Tibial nerve (tissue), 4 donors: Measurements from ENCODE around the gene SNRK. TPM values are rescaled to one million over a fixed set of nuclear protein-coding genes. Genes with fewer than 3 reads are reported as not detected.

Source experiments
- DNase-seq, 2 donors: peaks; one replicate each; pipeline ENCODE4 v3.0.0-alpha.2; 2019; ENCODE audit warnings: low spot score in 2 of 2
- H3K27ac ChIP-seq, 4 donors: fragments of 200-600 bp; sonication (generic) in 3 of 4; one replicate each; pipeline ENCODE4 v1.5.1; 2017 to 2019; ENCODE audit warnings: mild to moderate bottlenecking in 1 of 4
- H3K27me3 ChIP-seq, 2 donors: fragments of 200-600 bp; sonication (generic) in 1 of 2; one replicate each; pipeline versions ENCODE4 v1.5.1 to v1.6.0; 2017 to 2019
- H3K36me3 ChIP-seq, 3 donors: fragments of 200-600 bp; sonication (generic); one replicate each; pipeline ENCODE4 v1.5.1; 2018 to 2019
- H3K4me1 ChIP-seq, 4 donors: fragments of 200-600 bp; sonication (generic) in 3 of 4; one replicate each; pipeline ENCODE4 v1.5.1; 2017 to 2019
- H3K4me3 ChIP-seq, 4 donors: fragments of 200-600 bp; sonication (generic) in 3 of 4; one replicate each; pipeline ENCODE4 v1.5.1; 2017 to 2019; ENCODE audit warnings: mild to moderate bottlenecking in 1 of 4, moderate library complexity in 1 of 4
- H3K9me3 ChIP-seq, 4 donors: fragments of 200-600 bp; sonication (generic) in 3 of 4; one replicate each; pipeline ENCODE4 v1.5.1; 2017 to 2019
- CTCF ChIP-seq, 5 experiments: fragments of 200-600 bp in 3 of 5; fragments of 450-650 bp in 2 of 5; sonication (generic) in 3 of 5; IDR thresholded peaks; one replicate each; pipeline ENCODE4 v1.5.1; 2016 to 2019; ENCODE audit warnings: antibody characterized with exemption in 5 of 5, mild to moderate bottlenecking in 3 of 5, moderate library complexity in 2 of 5
- EP300 ChIP-seq, 2 donors: sonication (generic); formaldehyde crosslinking; IDR thresholded peaks; one replicate each; pipeline ENCODE4 v1.6.1; 2017; ENCODE audit warnings: antibody characterized with exemption in 2 of 2, mild to moderate bottlenecking in 1 of 2
- POLR2A ChIP-seq, 2 donors: fragments of 450-650 bp; IDR thresholded peaks; one replicate each; pipeline ENCODE4 v1.6.1; 2017; ENCODE audit warnings: antibody characterized with exemption in 2 of 2, mild to moderate bottlenecking in 2 of 2, moderate library complexity in 2 of 2
- WGBS, 2 donors: methylation state at CpG; one replicate each; pipeline ENCODE4 v1.1.5; 2018; 5-methylcytosine and 5-hydroxymethylcytosine counted together
- total RNA-seq, 4 donors: library from RNA; depleted of rRNA; stranded (reverse); fragments of >200 nt; gene quantifications; one replicate each; pipeline ENCODE4 v1.1.0, GENCODE V29; 2016

SNRK gene
- total RNA-seq, 4 donors from 2014 or later = 59.6 to 83.1 (median 73.7) TPM

GRCh38 chr3:43290956-43291355, 4.6 kb downstream of the SNRK start:
- 54% methylated on average over 4 of the region's 4 CpGs for WGBS, 2 donors
- Histone ChIP-seq H3K27ac (peak overlapping the region in 2 of 4 donors; percentile 94), H3K4me3 (no peak overlapping the region), H3K36me3 (no peaks in the 10 kb centered on the region), H3K9me3 (no peaks in the 10 kb centered on the region), H3K4me1 (peaks cover 0 to 86% (median 50%) of the 10 kb centered on the region in 4 donors), H3K27me3 (no peaks in the 10 kb centered on the region)
- no peak for DNase-seq
- TF ChIP-seq POLR2A (IDR thresholded peaks at IDR 0.05) (no peak), CTCF (IDR thresholded peaks at IDR 0.05) (no peak), EP300 (IDR thresholded peaks at IDR 0.05) (no peak)

GRCh38 chr3:43291546-43291945, 5.2 kb downstream of the SNRK start:
- no peaks in the 10 kb centered on the region for H3K9me3 ChIP-seq
- no peak for DNase-seq
- WGBS, 2 donors = 85 to 100% methylated on average over 1 of the region's 1 CpG
- no peaks in the 10 kb centered on the region for H3K27me3 ChIP-seq
- H3K4me1 ChIP-seq = peaks cover 0 to 91% (median 55%) of the 10 kb centered on the region in 4 donors
- H3K4me3 ChIP-seq = no peak overlapping the region
- H3K27ac ChIP-seq = peak overlapping the region in 1 of 4 donors; percentile 94
- no peaks in the 10 kb centered on the region for H3K36me3 ChIP-seq
- TF ChIP-seq POLR2A (IDR thresholded peaks at IDR 0.05) = no peak
- no peak for TF ChIP-seq EP300 (IDR thresholded peaks at IDR 0.05)
- no peak for TF ChIP-seq CTCF (IDR thresholded peaks at IDR 0.05)

- Histone ChIP-seq H3K9me3 (no peaks in the 10 kb centered on the region), H3K4me3 (no peak overlapping the region), H3K27ac (no peak overlapping the region), H3K4me1 (peaks cover 0 to 97% (median 45%) of the 10 kb centered on the region in 4 donors), H3K27me3 (no peaks in the 10 kb centered on the region), H3K36me3 (no peaks in the 10 kb centered on the region)
- no peak for DNase-seq
- WGBS, 2 donors = 53 to 68% methylated on average over 1 of the region's 1 CpG
- TF ChIP-seq EP300 (IDR thresholded peaks at IDR 0.05) (no peak), POLR2A (IDR thresholded peaks at IDR 0.05) (no peak), CTCF (IDR thresholded peaks at IDR 0.05) (no peak)
These were observed 8.6 kb downstream of the SNRK start for GRCh38 chr3:43294975-43295374.

GRCh38 chr3:43296565-43296964, 10.2 kb downstream of the SNRK start:
- 6 to 9% methylated on average over 1 of the region's 1 CpG for WGBS, 2 donors
- no peak for DNase-seq
- no peaks in the 10 kb centered on the region for H3K36me3 ChIP-seq
- H3K27ac ChIP-seq = no peak overlapping the region
- H3K4me1 ChIP-seq = peaks cover 0 to 94% (median 37%) of the 10 kb centered on the region in 4 donors
- H3K4me3 ChIP-seq = no peak overlapping the region
- H3K27me3 ChIP-seq = no peaks in the 10 kb centered on the region
- H3K9me3 ChIP-seq = no peaks in the 10 kb centered on the region
- TF ChIP-seq EP300 (IDR thresholded peaks at IDR 0.05) = peak in 1 of 2 donors; percentile 41
- no peak for TF ChIP-seq CTCF (IDR thresholded peaks at IDR 0.05)

- H3K4me3 ChIP-seq = no peak overlapping the region
- TF ChIP-seq POLR2A (IDR thresholded peaks at IDR 0.05) = no peak
- no peak for TF ChIP-seq EP300 (IDR thresholded peaks at IDR 0.05)
- no peak for TF ChIP-seq CTCF (IDR thresholded peaks at IDR 0.05)
- H3K9me3 ChIP-seq = no peaks in the 10 kb centered on the region
- 86 to 92% methylated on average over 2 of the region's 2 CpGs for WGBS, 2 donors
- no peaks in the 10 kb centered on the region for H3K27me3 ChIP-seq
- H3K4me1 ChIP-seq = peaks cover 0 to 81% (median 29%) of the 10 kb centered on the region in 4 donors
- H3K27ac ChIP-seq = no peak overlapping the region
- no peak for DNase-seq
- peaks cover 0 to 5% (median 0%) of the 10 kb centered on the region in 3 donors for H3K36me3 ChIP-seq
These were observed 12.0 kb downstream of the SNRK start for GRCh38 chr3:43298292-43298691.
